HG02938 (cell line): ENCODE results near the gene RAB3C.

Source experiments
- ATAC-seq: cut with Tn5 transposase; IDR thresholded peaks from one replicate; pipeline ENCODE4 v1.9.1; 2021; ENCODE audit warnings: mild to moderate bottlenecking, moderate library complexity; ENCODE audit not compliant: unreplicated experiment

The RAB3C gene

DNA sequence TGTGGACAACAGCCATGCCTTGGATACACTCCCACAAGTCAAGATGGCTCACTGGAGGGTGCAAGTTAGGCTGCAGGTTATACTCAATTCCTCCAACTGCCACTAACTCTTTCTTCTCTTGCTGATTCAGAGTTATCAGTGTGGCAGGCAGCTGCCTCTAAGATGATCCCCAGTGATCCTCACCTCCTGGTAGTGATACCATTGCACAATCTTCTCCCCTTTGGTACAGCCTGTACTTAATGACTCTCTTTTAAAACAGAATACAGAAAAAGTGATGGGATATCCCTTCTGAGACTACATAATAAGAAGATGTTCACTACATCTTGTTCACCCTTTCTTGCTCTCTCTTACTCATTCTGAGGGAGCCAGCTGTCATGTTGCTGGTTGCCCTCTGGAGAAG, 323.1 kb downstream of the RAB3C start:
- no peak for ATAC-seq
